GM12891 (cell line): Measurements from ENCODE around the gene RALGAPA2.

Experiments used
- PAX5 ChIP-seq: IDR thresholded peaks from 2 replicates; pipeline ENCODE4 v1.6.1; 2011; ENCODE audit warnings: low read length, moderate library complexity, mild to moderate bottlenecking; ENCODE audit not compliant: insufficient read depth, severe bottlenecking
- POLR2A ChIP-seq: IDR thresholded peaks from 2 replicates; pipeline ENCODE4 v1.6.1; 2011; ENCODE audit warnings: low read depth, low read length, control low read depth
- POLR2AphosphoS5 ChIP-seq: IDR thresholded peaks from 2 replicates; pipeline ENCODE4 v1.6.1; 2011; ENCODE audit warnings: low read depth, low read length, control low read depth
- SPI1 ChIP-seq: IDR thresholded peaks from 2 replicates; pipeline ENCODE4 v1.6.1; 2011; ENCODE audit warnings: low read depth, low read length, control low read depth
- TAF1 ChIP-seq: IDR thresholded peaks from 2 replicates; pipeline ENCODE4 v1.6.1; 2011; ENCODE audit warnings: low read depth, low read length, control low read depth

DNA sequence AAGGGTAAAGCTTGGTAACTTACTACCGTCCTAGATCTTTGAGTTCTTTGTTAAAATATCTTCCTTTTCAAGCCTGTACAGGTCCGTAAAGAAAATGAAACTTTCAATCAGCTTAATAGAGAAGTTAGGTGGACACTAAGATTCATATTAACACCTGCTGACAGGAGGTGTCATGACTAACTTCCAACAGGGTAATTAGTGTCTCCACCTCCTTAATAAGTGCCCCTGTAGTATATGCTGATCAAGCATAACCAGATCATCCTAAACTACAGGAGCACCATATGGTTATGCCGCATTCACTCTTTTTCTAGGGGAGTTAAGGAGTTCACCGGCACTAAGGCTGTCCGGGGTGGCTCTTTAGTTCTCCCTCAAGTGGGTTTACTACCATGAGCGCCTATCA lies 23.9 kb upstream of the RALGAPA2 start:
- TF ChIP-seq POLR2A (no peak), SPI1 (no peak), POLR2AphosphoS5 (no peak), PAX5 (no peak), TAF1 (no peak)
